ENCODE measurements around the gene KMT2E.
"Not testable (repeated sequence)": the region's sequence is repeated elsewhere in the genome, so short reads cannot be mapped to it uniquely, and the experiment has no call there.

Gene KMT2E

GRCh38 chr7:105013816-105014692 lies at the start of gene KMT2E:
Gene KMT2E, plus strand, starts transcription at chr7:105014205. Its CDS starts 26,748 bp downstream, at chr7:105040953.
- no peaks in the 10 kb centered on the region for H3K9me3 ChIP-seq (ENCODE audit: low read length)
- peaks cover 9% of the 10 kb centered on the region for H3K36me3 ChIP-seq (ENCODE audit: insufficient read depth, low read length)
- no peak within 1 kb of the TSS for H2AFZ ChIP-seq (ENCODE audit: low read depth, low read length)
- no peaks in the 10 kb centered on the region for H3K27me3 ChIP-seq (ENCODE audit: insufficient read depth, low read length)
- peak within 1 kb of the TSS; percentile 82 for H3K4me3 ChIP-seq (ENCODE audit: low read length)
- peaks cover 42% of the 10 kb centered on the region for H3K4me1 ChIP-seq (ENCODE audit: insufficient read depth, low read length)

- no peaks in the 10 kb centered on the region for H3K9me3 ChIP-seq (ENCODE audit: low read length)
- no peak overlapping the region for H2AFZ ChIP-seq (ENCODE audit: low read depth, low read length)
- no peaks in the 10 kb centered on the region for H3K4me1 ChIP-seq (ENCODE audit: insufficient read depth, low read length)
- no peaks in the 10 kb centered on the region for H3K27me3 ChIP-seq (ENCODE audit: insufficient read depth, low read length)
- no peaks in the 10 kb centered on the region for H3K36me3 ChIP-seq (ENCODE audit: insufficient read depth, low read length)
- H3K4me3 ChIP-seq (ENCODE audit: low read length) = no peak overlapping the region
Observed at GRCh38 chr7:104964626-104965236, 49.3 kb upstream of the KMT2E start.

GRCh38 chr7:104966022-104966421 lies 48.0 kb upstream of the KMT2E start:
- H2AFZ ChIP-seq (ENCODE audit: low read depth, low read length) = no peak overlapping the region

GRCh38 chr7:104967088-104967487 lies 46.9 kb upstream of the KMT2E start:
- H3K9me3 ChIP-seq (ENCODE audit: low read length) = no peaks in the 10 kb centered on the region

More at GRCh38 chr7:104966022-104966421, 48.0 kb upstream of the KMT2E start:
- Histone ChIP-seq H3K4me3 (ENCODE audit: low read length) (no peak overlapping the region), H3K9me3 (ENCODE audit: low read length) (no peaks in the 10 kb centered on the region), H3K27me3 (ENCODE audit: insufficient read depth, low read length) (no peaks in the 10 kb centered on the region), H3K4me1 (ENCODE audit: insufficient read depth, low read length) (no peaks in the 10 kb centered on the region), H3K36me3 (ENCODE audit: insufficient read depth, low read length) (no peaks in the 10 kb centered on the region)

GRCh38 chr7:104967595-104967994 lies 46.4 kb upstream of the KMT2E start:
- Histone ChIP-seq H3K27me3 (ENCODE audit: insufficient read depth, low read length) (no peaks in the 10 kb centered on the region), H3K4me1 (ENCODE audit: insufficient read depth, low read length) (no peaks in the 10 kb centered on the region), H2AFZ (ENCODE audit: low read depth, low read length) (no peak overlapping the region), H3K36me3 (ENCODE audit: insufficient read depth, low read length) (no peaks in the 10 kb centered on the region), H3K9me3 (ENCODE audit: low read length) (no peaks in the 10 kb centered on the region), H3K4me3 (ENCODE audit: low read length) (no peak overlapping the region)

More at GRCh38 chr7:104967088-104967487, 46.9 kb upstream of the KMT2E start:
- Histone ChIP-seq H2AFZ (ENCODE audit: low read depth, low read length) (no peak overlapping the region), H3K36me3 (ENCODE audit: insufficient read depth, low read length) (no peaks in the 10 kb centered on the region), H3K4me3 (ENCODE audit: low read length) (no peak overlapping the region), H3K27me3 (ENCODE audit: insufficient read depth, low read length) (no peaks in the 10 kb centered on the region), H3K4me1 (ENCODE audit: insufficient read depth, low read length) (no peaks in the 10 kb centered on the region)

- H3K4me3 ChIP-seq (ENCODE audit: low read length) = no peak overlapping the region
- H3K9me3 ChIP-seq (ENCODE audit: low read length) = no peaks in the 10 kb centered on the region
- no peaks in the 10 kb centered on the region for H3K36me3 ChIP-seq (ENCODE audit: insufficient read depth, low read length)
- H2AFZ ChIP-seq (ENCODE audit: low read depth, low read length) = no peak overlapping the region
- no peaks in the 10 kb centered on the region for H3K4me1 ChIP-seq (ENCODE audit: insufficient read depth, low read length)
- H3K27me3 ChIP-seq (ENCODE audit: insufficient read depth, low read length) = no peaks in the 10 kb centered on the region
Observed at GRCh38 chr7:104968648-104969047, 45.4 kb upstream of the KMT2E start.

GRCh38 chr7:104969183-104969582 lies 44.8 kb upstream of the KMT2E start:
- no peak overlapping the region for H3K4me3 ChIP-seq (ENCODE audit: low read length)
- H2AFZ ChIP-seq (ENCODE audit: low read depth, low read length) = no peak overlapping the region
- no peaks in the 10 kb centered on the region for H3K36me3 ChIP-seq (ENCODE audit: insufficient read depth, low read length)
- peaks cover under 1% of the 10 kb centered on the region for H3K9me3 ChIP-seq (ENCODE audit: low read length)
- H3K4me1 ChIP-seq (ENCODE audit: insufficient read depth, low read length) = no peaks in the 10 kb centered on the region
- H3K27me3 ChIP-seq (ENCODE audit: insufficient read depth, low read length) = no peaks in the 10 kb centered on the region

GRCh38 chr7:104971290-104972071 lies 42.5 kb upstream of the KMT2E start:
- Histone ChIP-seq H3K36me3 (ENCODE audit: insufficient read depth, low read length) (no peaks in the 10 kb centered on the region), H3K27me3 (ENCODE audit: insufficient read depth, low read length) (no peaks in the 10 kb centered on the region), H3K9me3 (ENCODE audit: low read length) (peaks cover 3% of the 10 kb centered on the region), H3K4me1 (ENCODE audit: insufficient read depth, low read length) (no peaks in the 10 kb centered on the region), H3K4me3 (ENCODE audit: low read length) (no peak overlapping the region), H2AFZ (ENCODE audit: low read depth, low read length) (no peak overlapping the region)

GRCh38 chr7:104972500-104972899 lies 41.5 kb upstream of the KMT2E start:
- no peak overlapping the region for H3K4me3 ChIP-seq (ENCODE audit: low read length)
- no peaks in the 10 kb centered on the region for H3K36me3 ChIP-seq (ENCODE audit: insufficient read depth, low read length)
- H3K9me3 ChIP-seq (ENCODE audit: low read length) = peaks cover 3% of the 10 kb centered on the region
- H3K4me1 ChIP-seq (ENCODE audit: insufficient read depth, low read length) = no peaks in the 10 kb centered on the region
- H2AFZ ChIP-seq (ENCODE audit: low read depth, low read length) = no peak overlapping the region
- no peaks in the 10 kb centered on the region for H3K27me3 ChIP-seq (ENCODE audit: insufficient read depth, low read length)

GRCh38 chr7:104973227-104973626 lies 40.8 kb upstream of the KMT2E start:
- Histone ChIP-seq H3K36me3 (ENCODE audit: insufficient read depth, low read length) (no peaks in the 10 kb centered on the region), H2AFZ (ENCODE audit: low read depth, low read length) (no peak overlapping the region), H3K4me1 (ENCODE audit: insufficient read depth, low read length) (no peaks in the 10 kb centered on the region), H3K9me3 (ENCODE audit: low read length) (peaks cover 3% of the 10 kb centered on the region), H3K4me3 (ENCODE audit: low read length) (no peak overlapping the region), H3K27me3 (ENCODE audit: insufficient read depth, low read length) (no peaks in the 10 kb centered on the region)

- Histone ChIP-seq H3K9me3 (ENCODE audit: low read length) (peaks cover 3% of the 10 kb centered on the region), H3K36me3 (ENCODE audit: insufficient read depth, low read length) (no peaks in the 10 kb centered on the region), H3K27me3 (ENCODE audit: insufficient read depth, low read length) (no peaks in the 10 kb centered on the region), H2AFZ (ENCODE audit: low read depth, low read length) (no peak overlapping the region), H3K4me1 (ENCODE audit: insufficient read depth, low read length) (peaks cover 4% of the 10 kb centered on the region), H3K4me3 (ENCODE audit: low read length) (no peak overlapping the region)
Observed at GRCh38 chr7:104973909-104974415, 40.0 kb upstream of the KMT2E start.

GRCh38 chr7:104975553-104975952 lies 38.5 kb upstream of the KMT2E start:
- H3K9me3 ChIP-seq (ENCODE audit: low read length); H3K27me3 ChIP-seq (ENCODE audit: insufficient read depth, low read length); H3K36me3 ChIP-seq (ENCODE audit: insufficient read depth, low read length); H3K4me3 ChIP-seq (ENCODE audit: low read length); H2AFZ ChIP-seq (ENCODE audit: low read depth, low read length): not testable (repeated sequence)
- peaks cover 15% of the 10 kb centered on the region for H3K4me1 ChIP-seq (ENCODE audit: insufficient read depth, low read length)
